Activated T-cell treated with anti-CD3 and anti-CD28 coated beads, Interleukin-2, amount 50 U/mL, for 4 hours (primary cell): Measurements from ENCODE around the gene DIPK1A. TPM values are rescaled to one million over a fixed set of nuclear protein-coding genes. Genes with fewer than 3 reads are reported as not detected.

ENCODE experiments used
- ATAC-seq, 2 donors: fragments of 200-7000 bp; cut with Tn5 transposase; one replicate each; pipeline ENCODE4 v1.10.0; 2021
- DNase-seq: peaks from one replicate; pipeline ENCODE4 v3.0.0-alpha.2; 2020
- H3K27me3 Mint-ChIP-seq: one replicate; pipeline ENCODE4 v1.8.0; 2021; ENCODE audit warnings: low read depth, mixed read lengths
- H3K36me3 Mint-ChIP-seq: one replicate; pipeline ENCODE4 v1.8.0; 2022; ENCODE audit warnings: mixed read lengths; ENCODE audit not compliant: insufficient read depth
- H3K4me1 Mint-ChIP-seq: one replicate; pipeline ENCODE4 v1.8.0; 2021; ENCODE audit warnings: low read depth, mixed read lengths
- H3K4me3 Mint-ChIP-seq: one replicate; pipeline ENCODE4 v1.8.0; 2021; ENCODE audit warnings: mild to moderate bottlenecking, moderate library complexity, mixed read lengths
- H3K9me3 Mint-ChIP-seq: one replicate; pipeline ENCODE4 v1.8.0; 2021; ENCODE audit warnings: mixed read lengths
- total RNA-seq, 3 donors: library from RNA; stranded (reverse); gene quantifications; one replicate each; pipeline ENCODE4 v1.2.1, GENCODE V29; 2021

DIPK1A gene
- total RNA-seq = 1 to 10 TPM; 3.6 to 5.3 (median 4.2) TPM

DNA sequence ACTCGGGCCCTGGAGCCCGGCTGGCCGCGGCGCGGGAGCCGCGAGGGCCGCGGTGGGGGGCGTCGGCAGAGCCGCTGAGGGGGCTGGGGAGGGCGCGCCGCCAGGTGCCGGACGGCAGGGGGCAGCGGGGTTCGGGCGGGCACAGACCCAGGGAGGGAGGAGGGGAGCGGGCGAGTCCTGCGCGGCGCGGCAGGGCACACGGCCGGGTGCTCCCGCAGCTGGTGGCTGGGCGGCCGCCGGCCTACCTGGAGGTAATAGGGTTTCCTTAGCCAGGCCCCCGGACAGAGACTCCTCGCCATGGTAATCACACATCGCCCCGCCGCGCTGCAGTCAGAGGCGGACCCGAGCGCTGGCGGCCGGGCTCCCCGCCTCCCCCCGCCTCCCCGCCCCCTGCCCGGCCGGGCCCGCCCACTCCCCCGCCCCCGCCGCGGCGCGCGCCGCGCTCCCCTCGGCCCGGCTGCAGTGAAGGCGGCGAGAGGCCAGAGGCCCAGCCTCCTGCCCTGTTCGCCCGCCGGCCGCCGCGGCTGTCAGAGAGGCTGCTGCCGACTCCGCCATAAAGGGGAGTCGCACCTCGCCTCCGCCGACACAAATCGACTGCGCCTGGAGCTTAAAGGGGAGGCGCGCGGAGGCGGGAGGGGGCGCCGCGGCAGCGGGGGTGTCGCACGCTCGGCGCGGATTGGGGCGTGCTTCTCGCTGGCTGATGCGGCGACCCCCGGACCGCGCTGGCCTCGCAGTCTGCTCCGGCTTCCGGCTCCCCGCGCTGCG, at the start of gene DIPK1A:
Gene DIPK1A (minus strand): TSS at position 332 of the 765 bp plus-strand sequence. CDS start 33 bp downstream, at position 299.
- H3K9me3 Mint-ChIP-seq = no peaks in the 10 kb centered on the region
- H3K4me1 Mint-ChIP-seq = peaks cover 37% of the 10 kb centered on the region
- H3K27me3 Mint-ChIP-seq = no peaks in the 10 kb centered on the region
- peak within 1 kb of the TSS; percentile 94 for H3K4me3 Mint-ChIP-seq
- H3K36me3 Mint-ChIP-seq = peaks cover 4% of the 10 kb centered on the region
- peak; percentile 63 to 65 for ATAC-seq
- DNase-seq = peak; percentile 65

DNA sequence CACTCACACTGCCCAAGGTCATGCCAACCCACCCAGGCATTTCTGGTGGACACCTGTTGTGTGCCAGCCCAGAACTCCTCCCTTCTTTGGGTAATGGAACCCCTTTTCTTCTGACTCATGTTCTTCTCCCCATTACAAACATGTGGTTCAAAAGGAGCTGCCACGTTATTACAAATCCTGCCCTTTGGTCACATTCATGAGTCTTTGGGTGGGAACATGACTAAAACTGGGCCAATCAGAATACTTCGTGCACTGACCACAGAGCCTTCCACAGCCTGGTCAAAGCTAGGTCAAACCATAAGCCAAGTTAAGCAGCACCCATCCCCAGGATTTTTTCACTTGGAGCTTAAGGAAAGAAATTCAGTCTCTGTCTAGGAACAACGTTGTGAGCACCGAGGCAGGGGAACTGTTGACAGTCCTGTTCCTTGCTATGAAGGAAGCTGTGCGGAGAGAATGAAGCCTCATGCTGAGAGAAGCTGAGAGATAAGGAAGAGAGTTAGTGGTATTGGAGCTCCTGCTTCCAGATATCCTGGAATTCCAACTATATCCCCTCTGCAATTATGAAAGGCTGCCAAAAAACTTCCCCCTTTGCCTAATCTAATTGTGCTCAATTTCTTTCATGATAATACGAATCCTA, 46.8 kb upstream of the DIPK1A start:
- Mint-ChIP-seq H3K4me3 (no peak overlapping the region), H3K27me3 (peaks cover 12% of the 10 kb centered on the region), H3K4me1 (peaks cover 2% of the 10 kb centered on the region), H3K36me3 (no peaks in the 10 kb centered on the region), H3K9me3 (no peaks in the 10 kb centered on the region)
- DNase-seq (no peak), ATAC-seq (no peak)

DNA sequence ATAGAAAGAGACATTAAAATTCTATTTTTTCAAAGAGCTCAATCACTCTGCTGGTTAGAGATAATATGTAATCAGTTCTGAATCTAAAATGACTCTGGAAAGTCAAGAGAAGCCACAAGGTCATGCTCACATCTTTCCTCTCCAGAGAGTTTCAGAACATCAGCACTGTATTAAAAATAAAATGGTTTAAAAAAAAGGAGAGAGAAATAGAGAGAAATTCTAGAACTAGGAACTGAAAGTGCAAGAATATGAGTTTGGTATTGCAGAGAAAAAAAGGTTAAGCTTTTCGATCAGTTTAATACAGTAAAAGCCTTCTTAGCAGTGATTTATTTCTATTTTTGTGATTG, 44.0 kb upstream of the DIPK1A start:
- no peaks in the 10 kb centered on the region for H3K9me3 Mint-ChIP-seq
- ATAC-seq (no peak), DNase-seq (no peak)
- H3K27me3 Mint-ChIP-seq = peaks cover 12% of the 10 kb centered on the region
- H3K36me3 Mint-ChIP-seq = no peaks in the 10 kb centered on the region
- peaks cover 2% of the 10 kb centered on the region for H3K4me1 Mint-ChIP-seq
- no peak overlapping the region for H3K4me3 Mint-ChIP-seq

DNA sequence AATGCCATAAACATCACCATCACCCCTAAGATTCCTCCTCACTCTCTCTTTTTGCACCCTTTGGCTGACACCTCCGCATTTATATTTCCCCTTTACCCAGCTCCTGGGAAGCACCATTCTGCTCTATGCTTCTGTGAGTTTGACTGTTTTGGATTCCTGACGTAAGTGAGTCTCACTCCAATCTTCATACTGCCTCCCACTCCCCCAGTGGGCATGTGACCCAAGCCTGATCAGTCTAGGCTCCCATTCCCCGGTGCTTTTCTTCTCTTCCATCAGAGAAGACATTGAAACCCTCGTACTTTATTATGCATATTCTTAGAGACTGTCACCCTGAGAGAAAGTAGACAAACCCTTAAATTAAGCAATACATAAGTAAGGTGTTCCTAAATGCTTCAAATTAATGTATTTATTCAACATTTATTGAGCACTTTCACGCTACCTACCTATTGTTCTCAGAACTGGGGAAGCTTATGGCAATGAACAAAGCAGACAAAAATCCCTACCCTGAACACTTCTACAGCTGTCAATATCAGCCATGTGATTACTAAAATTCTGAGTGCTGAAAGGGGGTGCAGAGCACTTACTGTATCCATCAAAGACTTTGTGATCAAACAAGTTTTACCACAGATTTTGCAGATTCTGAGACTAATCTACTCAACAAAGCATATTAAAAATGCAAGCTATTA, 43.4 kb upstream of the DIPK1A start:
- H3K4me1 Mint-ChIP-seq = peaks cover 2% of the 10 kb centered on the region
- peaks cover 12% of the 10 kb centered on the region for H3K27me3 Mint-ChIP-seq
- no peaks in the 10 kb centered on the region for H3K9me3 Mint-ChIP-seq
- no peak overlapping the region for H3K4me3 Mint-ChIP-seq
- DNase-seq (no peak), ATAC-seq (no peak)
- no peaks in the 10 kb centered on the region for H3K36me3 Mint-ChIP-seq

DNA sequence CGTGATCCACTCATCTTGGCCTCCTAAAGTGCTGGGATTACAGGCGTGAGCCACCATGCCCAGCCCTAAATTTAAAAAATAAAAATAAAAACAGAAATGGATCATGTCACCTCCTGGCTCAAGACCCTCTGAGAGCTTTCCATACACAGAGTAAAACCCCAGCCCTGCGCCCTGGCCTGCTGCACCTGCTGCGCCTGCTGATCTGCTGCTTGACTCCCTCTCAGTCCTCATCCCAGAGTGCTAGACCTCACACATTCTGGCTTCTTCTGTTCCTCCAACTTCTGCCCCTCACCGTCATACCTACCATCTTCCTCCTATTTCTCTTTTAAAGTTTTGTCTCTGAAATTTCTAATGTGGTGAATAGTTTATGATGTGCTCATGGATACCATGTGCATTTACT, 42.7 kb upstream of the DIPK1A start:
- H3K36me3 Mint-ChIP-seq = no peaks in the 10 kb centered on the region
- H3K4me3 Mint-ChIP-seq = no peak overlapping the region
- no peak for DNase-seq
- H3K9me3 Mint-ChIP-seq = no peaks in the 10 kb centered on the region
- peaks cover 2% of the 10 kb centered on the region for H3K4me1 Mint-ChIP-seq
- peaks cover 12% of the 10 kb centered on the region for H3K27me3 Mint-ChIP-seq
- no peak for ATAC-seq

DNA sequence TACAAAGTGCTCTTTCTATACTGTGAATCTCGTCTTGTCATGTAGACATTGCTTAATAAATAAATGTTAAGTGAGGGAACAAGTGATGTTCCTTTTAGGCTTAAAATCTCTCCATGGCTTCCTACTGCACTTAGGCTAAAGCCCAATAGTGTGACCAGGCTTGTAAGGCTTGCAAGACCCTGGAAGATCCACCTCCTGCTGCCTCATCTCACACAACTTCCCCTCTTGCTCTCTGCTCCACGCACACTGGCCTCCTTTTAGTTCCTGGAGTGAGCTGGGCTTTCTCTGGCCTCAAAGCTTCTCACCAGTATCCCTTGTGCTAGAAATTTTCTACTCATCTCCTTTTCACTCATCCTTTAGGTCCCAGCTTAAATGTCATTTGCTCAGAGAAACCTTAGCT, 41.5 kb upstream of the DIPK1A start:
- H3K4me3 Mint-ChIP-seq = no peak overlapping the region

DNA sequence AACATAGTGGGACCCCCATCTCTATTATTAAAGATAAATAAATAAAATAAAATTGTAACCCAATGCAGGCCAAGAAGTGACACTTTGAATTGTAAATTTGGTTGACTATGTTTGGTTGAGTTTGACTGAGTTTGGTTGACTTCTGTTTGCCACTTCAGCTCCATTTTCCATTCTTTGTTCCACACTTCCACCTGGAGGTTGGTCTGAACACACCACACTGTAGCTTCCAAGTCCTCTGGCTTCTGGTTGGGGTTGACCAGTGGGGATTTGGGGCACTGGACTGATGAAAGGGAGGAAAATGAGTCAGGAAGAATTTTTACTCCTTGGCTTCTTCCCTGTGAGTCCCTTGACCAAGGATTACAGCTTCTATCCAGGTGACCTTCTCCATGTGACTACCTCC, 40.6 kb upstream of the DIPK1A start:
- H3K27me3 Mint-ChIP-seq = peaks cover 3% of the 10 kb centered on the region
- H3K4me3 Mint-ChIP-seq = no peak overlapping the region

More for the DNA sequence above, 41.5 kb upstream of the DIPK1A start:
- Mint-ChIP-seq H3K4me1 (peaks cover 2% of the 10 kb centered on the region), H3K27me3 (peaks cover 3% of the 10 kb centered on the region), H3K9me3 (no peaks in the 10 kb centered on the region), H3K36me3 (no peaks in the 10 kb centered on the region)
- DNase-seq = no peak
- ATAC-seq = no peak

DNA sequence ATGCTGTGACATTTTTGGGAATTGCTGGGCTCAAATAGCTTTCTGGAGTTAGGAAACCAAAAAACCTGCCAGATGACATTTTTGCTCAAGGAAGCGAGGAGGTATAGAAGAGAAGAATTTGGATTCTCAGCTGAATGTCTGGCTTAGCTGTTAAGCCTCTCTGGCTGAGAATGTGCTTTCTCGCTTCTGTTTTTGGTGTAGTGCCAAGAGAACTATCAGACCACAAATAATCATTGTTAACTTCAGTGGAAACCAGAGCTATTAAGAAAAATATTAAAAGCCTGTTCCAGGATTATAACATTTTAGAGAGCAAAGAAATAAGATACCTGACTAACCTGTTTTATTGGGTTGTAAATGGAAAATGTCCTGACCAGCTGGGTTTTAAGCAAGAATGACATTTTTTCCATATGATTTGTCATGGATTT, 39.5 kb upstream of the DIPK1A start:
- Mint-ChIP-seq H3K36me3 (no peaks in the 10 kb centered on the region), H3K9me3 (no peaks in the 10 kb centered on the region), H3K4me3 (no peak overlapping the region), H3K4me1 (peaks cover 2% of the 10 kb centered on the region), H3K27me3 (peaks cover 3% of the 10 kb centered on the region)
- DNase-seq = no peak
- ATAC-seq = no peak

More for the DNA sequence above, 40.6 kb upstream of the DIPK1A start:
- H3K36me3 Mint-ChIP-seq = no peaks in the 10 kb centered on the region
- H3K9me3 Mint-ChIP-seq = no peaks in the 10 kb centered on the region
- DNase-seq (no peak), ATAC-seq (no peak)
- H3K4me1 Mint-ChIP-seq = peaks cover 2% of the 10 kb centered on the region

DNA sequence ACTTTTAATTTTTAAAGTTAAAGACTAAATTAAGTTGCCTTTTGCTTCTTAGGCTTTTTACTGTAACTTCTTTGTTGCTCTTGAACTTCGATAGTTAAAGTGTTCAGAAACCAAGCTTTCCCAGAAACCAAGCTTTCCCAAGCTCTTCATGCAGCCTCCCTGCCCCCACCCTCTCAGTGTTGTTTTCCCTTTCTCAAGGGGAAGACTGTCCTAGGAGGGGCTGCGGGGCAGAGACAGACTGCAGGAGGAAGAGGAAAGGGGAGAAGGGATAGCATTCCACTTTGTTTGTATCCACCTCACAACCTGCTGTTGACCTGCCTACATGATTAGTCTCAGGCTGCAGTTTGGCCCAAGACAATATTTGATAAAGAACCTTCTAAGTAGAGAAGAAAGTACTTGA, 39.0 kb upstream of the DIPK1A start:
- H3K27me3 Mint-ChIP-seq = peaks cover 3% of the 10 kb centered on the region
- no peaks in the 10 kb centered on the region for H3K36me3 Mint-ChIP-seq
- H3K4me1 Mint-ChIP-seq = peaks cover 2% of the 10 kb centered on the region
- no peak for ATAC-seq
- H3K9me3 Mint-ChIP-seq = no peaks in the 10 kb centered on the region
- H3K4me3 Mint-ChIP-seq = no peak overlapping the region
- no peak for DNase-seq

DNA sequence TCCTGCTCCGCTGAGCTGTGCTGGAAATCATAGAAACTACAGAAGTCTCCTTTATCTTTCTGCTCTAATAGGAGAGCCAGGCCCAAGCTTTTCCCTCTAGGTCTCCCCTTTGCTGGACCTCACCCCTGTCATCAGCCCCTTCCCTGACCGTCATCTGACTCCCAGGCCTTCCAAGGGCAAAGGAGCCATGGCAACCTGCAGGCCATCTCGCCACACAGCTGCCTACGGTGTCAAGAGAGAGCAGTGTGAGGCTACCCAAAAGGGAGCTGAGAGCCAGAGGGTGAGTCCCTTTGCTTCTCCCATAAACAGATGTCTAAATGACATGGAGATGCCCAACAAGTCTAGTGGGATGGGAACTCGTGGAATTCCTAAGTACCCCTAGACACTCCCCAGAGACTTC, 37.6 kb upstream of the DIPK1A start:
- H3K27me3 Mint-ChIP-seq = no peaks in the 10 kb centered on the region
- H3K4me3 Mint-ChIP-seq = no peak overlapping the region
- H3K4me1 Mint-ChIP-seq = peaks cover 3% of the 10 kb centered on the region
- no peaks in the 10 kb centered on the region for H3K9me3 Mint-ChIP-seq
- DNase-seq = no peak
- ATAC-seq = no peak
- no peaks in the 10 kb centered on the region for H3K36me3 Mint-ChIP-seq

DNA sequence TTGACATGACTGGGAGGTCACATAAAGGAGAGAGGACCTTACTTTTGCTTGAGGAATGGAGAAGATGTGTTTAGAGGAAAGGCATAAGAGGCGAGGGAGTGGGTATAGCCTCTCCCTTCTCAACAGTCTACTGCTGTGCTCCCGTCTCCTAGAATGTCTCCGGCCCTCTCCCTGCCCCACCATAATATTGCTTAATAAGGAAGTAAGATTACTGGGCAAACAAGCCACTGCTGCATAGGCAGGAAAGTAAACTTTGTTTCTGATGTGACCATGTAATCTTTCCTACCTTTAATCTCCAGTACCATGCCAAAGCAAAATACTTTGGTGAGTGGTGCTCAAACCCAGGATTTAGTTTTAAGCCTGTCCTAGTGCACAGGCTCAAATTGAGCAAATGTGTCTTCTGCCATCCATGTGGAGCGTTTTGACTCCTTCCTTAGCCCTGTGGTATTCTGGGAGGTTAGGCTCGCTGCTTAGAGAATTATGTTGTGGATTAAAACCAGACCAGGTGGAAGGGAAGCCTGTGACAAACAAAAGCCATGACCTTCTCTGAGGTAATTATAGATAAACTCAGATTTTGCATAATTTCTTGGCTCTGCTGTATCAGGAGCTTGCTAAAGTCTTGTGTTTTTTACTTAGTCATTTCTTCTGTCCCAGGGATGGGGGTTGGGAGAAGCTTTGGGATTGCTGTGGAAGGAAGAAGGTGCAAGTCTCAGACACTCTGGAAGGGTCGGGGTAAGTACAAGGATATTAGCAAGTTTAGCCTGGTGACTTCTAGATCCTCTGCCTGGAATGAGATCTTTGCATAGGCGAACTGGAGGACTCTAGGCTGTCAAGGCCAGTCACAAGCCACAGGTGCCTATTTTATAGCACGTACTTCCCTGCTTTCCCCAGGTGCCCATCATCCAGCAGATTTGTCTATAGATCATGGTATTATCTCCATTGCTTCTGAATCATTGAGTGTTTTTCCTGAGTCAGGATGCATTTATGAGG, 34.5 kb upstream of the DIPK1A start:
- H3K9me3 Mint-ChIP-seq = no peaks in the 10 kb centered on the region
- ATAC-seq (no peak), DNase-seq (no peak)
- H3K4me3 Mint-ChIP-seq = no peak overlapping the region
- peaks cover 31% of the 10 kb centered on the region for H3K4me1 Mint-ChIP-seq
- H3K27me3 Mint-ChIP-seq = no peaks in the 10 kb centered on the region
- no peaks in the 10 kb centered on the region for H3K36me3 Mint-ChIP-seq

DNA sequence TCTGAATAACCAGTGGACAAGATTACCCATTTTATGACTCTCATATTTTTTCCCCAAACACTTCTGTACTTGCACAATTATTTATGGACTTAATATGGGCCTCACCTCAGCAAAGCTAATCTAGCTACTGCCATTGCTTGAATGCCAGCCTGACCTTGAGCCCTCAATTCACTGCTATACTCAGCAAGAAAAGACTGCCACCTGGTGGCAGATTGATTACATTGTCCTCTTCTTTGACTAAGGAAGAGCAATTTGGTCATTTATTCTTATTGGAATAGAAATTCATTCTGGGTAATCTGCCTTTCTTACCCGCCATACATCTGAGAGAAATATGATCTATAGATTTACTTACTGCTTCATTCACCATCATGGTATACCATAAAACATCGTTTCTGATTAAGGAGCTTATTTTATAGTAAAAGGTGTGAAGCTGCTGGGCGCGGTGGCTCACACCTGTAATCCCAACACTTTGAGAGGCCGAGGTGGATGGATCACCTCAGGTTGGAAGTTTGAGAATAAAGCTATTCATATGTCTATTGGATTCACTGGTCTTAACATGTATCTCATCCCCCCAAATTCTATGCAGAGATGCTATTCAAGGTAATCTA, 32.9 kb upstream of the DIPK1A start:
- Mint-ChIP-seq H3K4me3 (no peak overlapping the region), H3K9me3 (no peaks in the 10 kb centered on the region), H3K36me3 (no peaks in the 10 kb centered on the region), H3K27me3 (no peaks in the 10 kb centered on the region), H3K4me1 (peaks cover 47% of the 10 kb centered on the region)
- DNase-seq = peak; percentile 66
- ATAC-seq = peak; percentile 89 to 91

DNA sequence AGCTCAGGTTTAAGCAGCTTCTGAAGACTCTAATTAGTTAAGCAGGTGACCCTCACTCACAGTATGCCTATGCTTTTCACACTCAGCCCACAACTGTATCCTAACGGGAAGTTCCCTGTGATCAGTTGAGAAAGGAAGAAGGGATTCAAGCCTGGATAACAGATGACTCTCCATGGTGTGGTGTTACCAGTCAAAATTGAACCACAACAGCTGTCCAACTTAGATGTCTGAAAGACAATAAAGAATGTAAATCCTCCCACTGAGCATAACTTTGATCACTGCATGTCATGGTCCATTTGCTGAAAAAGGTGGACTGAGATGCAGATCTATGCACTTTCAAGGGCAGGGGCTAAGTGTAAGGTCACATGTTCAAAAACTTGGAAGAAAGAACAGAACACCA, 32.3 kb upstream of the DIPK1A start:
- no peak for ATAC-seq
- Mint-ChIP-seq H3K36me3 (no peaks in the 10 kb centered on the region), H3K4me1 (peaks cover 50% of the 10 kb centered on the region), H3K9me3 (no peaks in the 10 kb centered on the region), H3K4me3 (no peak overlapping the region), H3K27me3 (no peaks in the 10 kb centered on the region)
- no peak for DNase-seq
